ENCODE data around the gene IL1R1. TPM values are rescaled to one million over a fixed set of nuclear protein-coding genes. Genes with fewer than 3 reads are reported as not detected.

The IL1R1 gene
- total RNA-seq, 1 experiment from 2014 or later: 0.39 TPM

DNA sequence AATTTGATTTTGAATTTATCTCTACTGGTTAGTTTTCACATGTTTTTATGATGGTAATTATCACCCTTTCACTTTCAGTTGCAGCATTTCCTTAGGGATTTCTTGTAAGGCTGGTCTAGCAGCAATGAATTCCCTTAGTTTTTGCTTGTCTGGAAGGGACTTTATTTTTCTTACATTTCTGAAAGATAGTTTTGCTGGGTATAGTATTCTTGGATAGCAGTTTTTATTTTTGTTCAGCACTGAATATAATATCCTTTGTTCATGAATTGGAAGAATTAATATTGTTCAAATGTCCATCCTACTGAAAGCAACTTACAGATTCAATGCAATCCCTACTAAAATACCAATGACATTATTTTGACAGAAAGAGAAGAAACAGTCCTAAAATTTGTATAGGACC, 74.5 kb downstream of the IL1R1 start:
- Histone ChIP-seq H3K18ac (ENCODE audit: insufficient read length, low read depth, low read length) (no peak overlapping the region), H3K9me3 (ENCODE audit: control insufficient read depth, low read depth, low read length) (no peaks in the 10 kb centered on the region), H4K8ac (replicated peaks; ENCODE audit: insufficient read length, low read depth, low read length) (no peak overlapping the region), H3K4me1 (ENCODE audit: insufficient read depth, low read length) (no peaks in the 10 kb centered on the region), H3K79me1 (ENCODE audit: insufficient read depth, low read depth, low read length, poor library complexity, severe bottlenecking) (no peaks in the 10 kb centered on the region), H3K56ac (ENCODE audit: insufficient read length, low read depth, low read length) (no peak overlapping the region), H3K14ac (ENCODE audit: insufficient read depth, low read length) (no peak overlapping the region), H3K27me3 (ENCODE audit: insufficient read depth, low read length) (no peaks in the 10 kb centered on the region), H3K23me2 (ENCODE audit: insufficient read length, low read depth, low read length, poor library complexity, severe bottlenecking) (no peaks in the 10 kb centered on the region), H2AK5ac (ENCODE audit: insufficient read length, low read length) (no peak overlapping the region), H2BK20ac (ENCODE audit: low read depth, low read length, poor library complexity, severe bottlenecking) (no peak overlapping the region), H4K91ac (ENCODE audit: insufficient read length, low read depth, low read length) (no peak overlapping the region), H2BK5ac (ENCODE audit: insufficient read length, low read length) (no peak overlapping the region), H3K79me2 (ENCODE audit: insufficient read depth, low read length) (no peaks in the 10 kb centered on the region), H4K20me1 (ENCODE audit: control insufficient read depth, insufficient read depth, insufficient read length) (no peaks in the 10 kb centered on the region), H3T11ph (ENCODE audit: low read length) (no peak overlapping the region), H2BK15ac (ENCODE audit: low read depth, low read length) (no peak overlapping the region), H2AFZ (ENCODE audit: low read length) (no peak overlapping the region), H2BK12ac (ENCODE audit: insufficient read length, low read depth, low read length) (no peak overlapping the region), H3K4ac (ENCODE audit: low read depth, low read length) (no peak overlapping the region), H3K23ac (ENCODE audit: insufficient read length, low read depth, low read length) (no peak overlapping the region), H2BK120ac (ENCODE audit: low read depth, low read length, poor library complexity, severe bottlenecking) (no peak overlapping the region), H3K9ac (ENCODE audit: extremely low read depth, insufficient read length, low read length) (no peak overlapping the region), H3K27ac (ENCODE audit: insufficient read length, low read depth, low read length) (no peak overlapping the region), H3K4me2 (ENCODE audit: insufficient read depth, insufficient read length, low read length) (no peak overlapping the region), H4K5ac (ENCODE audit: insufficient read length, low read depth, low read length) (no peak overlapping the region)
- Mint-ChIP-seq H3K4me3 (no peak overlapping the region), H3K27ac (no peak overlapping the region), H3K36me3 (ENCODE audit: insufficient read depth in 1 of 3, low read depth in 3 of 3) (peaks cover 2 to 10% (median 8%) of the 10 kb centered on the region in 3 experiments; a peak in 6 of 7 replicates), H3K27me3 (ENCODE audit: low read depth) (peaks cover 5% of the 10 kb centered on the region), H3K4me1 (no peaks in the 10 kb centered on the region), H3K9me3 (peaks cover 16 to 19% of the 10 kb centered on the region in 2 experiments)
- TF ChIP-seq, protein P1, sequence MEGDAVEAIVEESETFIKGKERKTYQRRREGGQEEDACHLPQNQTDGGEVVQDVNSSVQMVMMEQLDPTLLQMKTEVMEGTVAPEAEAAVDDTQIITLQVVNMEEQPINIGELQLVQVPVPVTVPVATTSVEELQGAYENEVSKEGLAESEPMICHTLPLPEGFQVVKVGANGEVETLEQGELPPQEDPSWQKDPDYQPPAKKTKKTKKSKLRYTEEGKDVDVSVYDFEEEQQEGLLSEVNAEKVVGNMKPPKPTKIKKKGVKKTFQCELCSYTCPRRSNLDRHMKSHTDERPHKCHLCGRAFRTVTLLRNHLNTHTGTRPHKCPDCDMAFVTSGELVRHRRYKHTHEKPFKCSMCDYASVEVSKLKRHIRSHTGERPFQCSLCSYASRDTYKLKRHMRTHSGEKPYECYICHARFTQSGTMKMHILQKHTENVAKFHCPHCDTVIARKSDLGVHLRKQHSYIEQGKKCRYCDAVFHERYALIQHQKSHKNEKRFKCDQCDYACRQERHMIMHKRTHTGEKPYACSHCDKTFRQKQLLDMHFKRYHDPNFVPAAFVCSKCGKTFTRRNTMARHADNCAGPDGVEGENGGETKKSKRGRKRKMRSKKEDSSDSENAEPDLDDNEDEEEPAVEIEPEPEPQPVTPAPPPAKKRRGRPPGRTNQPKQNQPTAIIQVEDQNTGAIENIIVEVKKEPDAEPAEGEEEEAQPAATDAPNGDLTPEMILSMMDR (conservative IDR thresholded peaks at IDR 0.05): no peak
- no peak for DNase-seq
